ENCODE data around the gene SUSD3.
A peak's percentile ranks its signal among the peaks of the same experiment; 100 is the strongest.
"Not testable (repeated sequence)": the region's sequence is repeated elsewhere in the genome, so short reads cannot be mapped to it uniquely, and the experiment has no call there.

The SUSD3 gene

DNA sequence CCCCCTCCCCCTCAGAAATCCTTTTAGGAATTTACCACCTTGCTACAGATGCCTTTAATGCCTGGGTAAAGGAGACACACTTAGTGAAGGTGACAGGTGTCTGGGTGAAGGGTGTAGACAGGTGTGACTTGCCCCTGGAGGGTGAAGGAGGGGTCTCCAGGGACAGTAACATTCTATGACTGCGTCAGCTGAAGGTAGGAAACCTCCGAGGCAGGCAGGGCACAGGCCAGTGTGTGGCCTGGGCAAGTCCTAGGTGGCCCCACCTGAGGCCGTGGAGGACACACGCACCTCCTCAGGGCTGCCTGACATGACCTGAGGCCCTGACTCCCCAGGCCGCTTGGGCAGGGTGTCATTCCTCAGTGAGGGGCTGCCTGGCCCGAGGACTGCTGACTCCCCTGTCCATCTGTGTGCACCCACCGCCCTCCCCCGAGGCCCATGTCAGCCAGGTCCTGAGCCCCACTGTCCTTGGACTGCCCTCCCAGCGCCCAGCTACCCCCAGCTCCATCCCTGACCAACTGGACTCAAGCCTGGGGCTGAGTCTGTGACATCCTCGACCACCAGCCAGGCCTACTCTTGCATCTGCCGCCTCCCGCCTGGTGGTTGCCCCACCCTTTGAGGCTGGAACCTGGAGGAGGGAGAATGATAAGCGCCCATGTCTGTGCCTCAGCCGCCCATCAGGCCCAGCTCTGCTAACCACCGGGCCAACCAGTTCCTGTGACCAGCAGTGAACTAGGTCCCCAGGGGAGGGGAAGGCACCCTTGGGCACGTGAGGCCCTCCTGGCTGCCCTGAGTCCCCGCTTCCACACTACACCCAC lies 55.9 kb downstream of the SUSD3 start:
- DNase-seq, result no peak

- no peak for DNase-seq
These were observed 56.5 kb downstream of the SUSD3 start for GRCh38 chr9:93114984-93115335.

DNA sequence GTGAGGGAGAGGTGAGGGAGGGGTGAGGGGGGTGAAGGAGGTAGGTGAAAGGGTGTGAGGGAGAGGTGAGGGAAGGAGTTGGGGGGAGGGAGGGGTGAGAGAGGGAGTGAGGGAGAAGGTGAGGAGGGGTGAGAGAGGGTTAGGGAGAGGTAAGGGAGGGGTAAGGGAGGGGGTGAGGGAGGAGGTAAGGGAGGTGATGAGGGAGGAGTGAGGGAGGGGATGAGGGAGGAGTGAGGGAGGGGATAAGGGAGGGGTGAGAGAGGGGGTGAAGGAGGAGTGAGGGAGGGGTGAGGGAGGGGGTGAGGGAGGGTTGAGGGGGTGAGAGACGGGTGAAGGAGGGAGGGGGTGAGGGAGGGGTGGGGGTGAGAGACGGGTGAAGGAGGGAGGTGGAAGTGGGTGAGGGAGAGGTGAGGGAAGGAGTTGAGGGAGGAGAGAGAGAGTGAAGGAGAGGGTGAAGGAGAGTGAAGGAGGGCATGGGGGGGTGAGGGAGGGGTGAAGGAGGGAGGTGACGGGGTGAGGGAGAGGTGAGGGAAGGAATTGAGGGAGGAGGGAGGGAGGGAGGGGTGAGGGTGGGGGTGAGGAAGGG lies 57.1 kb downstream of the SUSD3 start:
- no peak for DNase-seq

GRCh38 chr9:93116072-93116961 lies 57.8 kb downstream of the SUSD3 start:
- DNase-seq, result no peak

DNA sequence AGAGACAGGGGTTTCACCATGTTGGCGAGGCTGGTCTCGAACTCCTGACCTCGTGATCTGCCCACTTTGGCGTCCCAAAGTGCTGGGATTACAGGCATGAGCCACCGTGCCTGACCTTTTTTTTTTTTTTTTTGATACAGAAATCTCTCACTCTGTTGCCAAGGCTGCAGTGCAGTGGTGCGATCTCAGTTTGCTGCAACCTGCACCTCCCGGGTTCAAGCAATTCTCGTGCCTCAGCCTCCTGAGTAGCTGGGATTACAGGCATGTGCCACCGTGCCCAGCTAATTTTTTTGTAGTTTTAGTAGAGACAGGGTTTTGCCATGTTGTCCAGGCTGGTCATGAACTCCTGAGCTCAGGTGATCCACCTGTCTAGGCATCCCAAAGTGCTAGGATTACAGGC lies 59.0 kb downstream of the SUSD3 start:
- not testable (repeated sequence) for DNase-seq

DNA sequence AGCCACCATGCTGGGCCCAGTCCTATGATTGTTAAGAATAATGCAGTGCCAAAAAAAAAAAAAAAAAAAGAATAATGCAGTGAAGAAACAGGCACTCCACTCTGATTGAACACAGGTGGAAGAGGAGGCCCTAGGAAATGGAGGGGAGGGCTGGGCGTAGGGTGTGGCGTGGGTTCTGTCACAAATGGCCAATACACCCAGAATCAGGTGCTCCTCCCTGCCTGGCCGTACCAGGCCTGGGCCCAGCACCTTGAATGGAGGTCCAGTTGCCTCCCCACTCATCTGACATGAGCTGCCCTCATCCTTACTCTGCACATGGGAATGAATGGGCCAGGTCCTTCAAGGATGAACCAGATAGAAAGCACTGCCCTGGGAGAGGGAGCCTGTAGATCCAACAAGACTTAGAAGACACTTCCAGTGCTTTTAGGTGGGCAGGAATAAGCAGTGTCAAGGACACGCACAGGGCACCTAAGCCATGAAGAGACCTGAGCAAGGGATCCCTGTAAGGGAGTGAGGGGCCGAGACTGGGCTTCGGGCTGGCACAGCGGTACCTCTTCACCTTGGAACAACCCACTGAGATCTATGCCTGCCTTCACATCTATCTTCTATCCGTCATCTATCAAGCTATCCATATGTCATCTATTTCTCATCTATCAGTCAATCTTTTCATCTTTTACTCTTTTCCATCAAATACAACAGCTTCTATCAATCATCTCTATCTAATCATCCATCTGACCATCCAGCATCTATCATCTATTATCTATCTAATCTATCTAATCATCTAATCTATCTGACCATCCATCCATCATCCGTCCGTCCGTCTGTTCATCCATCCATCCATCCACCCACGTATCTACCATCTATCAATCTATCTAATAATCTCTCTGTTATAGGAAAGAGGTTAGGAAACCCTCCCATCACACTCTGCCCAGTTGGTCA lies 59.7 kb downstream of the SUSD3 start:
- DNase-seq, result no peak

GRCh38 chr9:93118863-93119702 lies 60.6 kb downstream of the SUSD3 start:
- no peak for DNase-seq

DNA sequence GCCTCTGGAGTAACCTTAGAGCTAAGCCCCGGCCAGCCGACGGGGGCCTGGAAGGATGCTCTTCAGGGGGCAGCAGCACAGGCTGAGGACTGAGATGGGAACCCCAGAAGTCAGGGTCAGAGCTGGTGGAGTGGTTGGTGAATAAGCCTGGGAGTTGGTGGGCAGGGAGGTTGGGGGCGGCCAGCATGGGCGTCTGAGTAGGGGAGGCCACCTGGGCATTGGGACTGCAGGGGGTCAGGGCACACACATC lies 61.1 kb downstream of the SUSD3 start:
- DNase-seq, result no peak

DNA sequence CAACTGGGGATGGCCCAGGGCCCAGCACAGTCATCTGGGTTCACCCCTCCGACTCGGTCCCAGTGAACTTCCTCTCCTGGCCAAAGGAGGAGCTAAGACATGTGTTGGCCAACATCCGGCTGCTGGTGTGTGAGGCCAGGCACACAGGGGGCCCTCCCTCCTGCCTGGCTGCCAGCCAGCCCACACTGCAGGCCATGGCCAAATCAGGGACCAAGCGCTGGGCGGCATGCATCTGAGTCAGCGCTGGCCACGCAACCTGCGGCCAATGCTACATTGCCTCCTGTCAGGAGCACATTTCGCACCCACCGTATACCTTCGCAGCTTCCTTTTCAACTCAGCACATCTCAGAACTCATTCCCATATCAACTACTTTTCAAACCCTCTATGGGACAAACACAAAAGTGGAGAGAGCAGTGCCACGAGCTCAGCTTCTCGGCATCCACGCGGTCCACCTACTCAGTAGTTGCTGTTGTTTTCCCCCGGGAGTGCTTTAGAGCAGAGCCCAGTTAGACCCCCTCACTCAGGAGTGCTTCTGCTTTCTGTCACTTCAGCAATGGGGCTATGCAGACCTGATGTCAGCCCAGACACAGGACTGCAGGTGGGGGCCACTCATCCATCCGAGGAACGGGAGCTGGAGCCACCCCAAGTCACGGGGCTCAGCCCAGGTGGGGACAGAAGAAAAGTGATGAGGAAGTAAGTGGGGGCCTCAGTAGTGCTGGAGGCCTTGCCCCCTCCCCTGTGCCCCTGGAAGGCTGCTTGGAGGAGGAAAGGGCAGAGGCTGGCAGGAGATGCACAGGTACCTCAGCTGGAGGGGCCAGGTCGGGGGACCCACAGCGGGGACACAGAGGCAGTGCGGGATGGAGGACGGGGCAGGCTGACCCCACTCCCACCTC lies 61.7 kb downstream of the SUSD3 start:
- no peak for DNase-seq

GRCh38 chr9:93120846-93121315 lies 62.4 kb downstream of the SUSD3 start:
- no peak for DNase-seq

DNA sequence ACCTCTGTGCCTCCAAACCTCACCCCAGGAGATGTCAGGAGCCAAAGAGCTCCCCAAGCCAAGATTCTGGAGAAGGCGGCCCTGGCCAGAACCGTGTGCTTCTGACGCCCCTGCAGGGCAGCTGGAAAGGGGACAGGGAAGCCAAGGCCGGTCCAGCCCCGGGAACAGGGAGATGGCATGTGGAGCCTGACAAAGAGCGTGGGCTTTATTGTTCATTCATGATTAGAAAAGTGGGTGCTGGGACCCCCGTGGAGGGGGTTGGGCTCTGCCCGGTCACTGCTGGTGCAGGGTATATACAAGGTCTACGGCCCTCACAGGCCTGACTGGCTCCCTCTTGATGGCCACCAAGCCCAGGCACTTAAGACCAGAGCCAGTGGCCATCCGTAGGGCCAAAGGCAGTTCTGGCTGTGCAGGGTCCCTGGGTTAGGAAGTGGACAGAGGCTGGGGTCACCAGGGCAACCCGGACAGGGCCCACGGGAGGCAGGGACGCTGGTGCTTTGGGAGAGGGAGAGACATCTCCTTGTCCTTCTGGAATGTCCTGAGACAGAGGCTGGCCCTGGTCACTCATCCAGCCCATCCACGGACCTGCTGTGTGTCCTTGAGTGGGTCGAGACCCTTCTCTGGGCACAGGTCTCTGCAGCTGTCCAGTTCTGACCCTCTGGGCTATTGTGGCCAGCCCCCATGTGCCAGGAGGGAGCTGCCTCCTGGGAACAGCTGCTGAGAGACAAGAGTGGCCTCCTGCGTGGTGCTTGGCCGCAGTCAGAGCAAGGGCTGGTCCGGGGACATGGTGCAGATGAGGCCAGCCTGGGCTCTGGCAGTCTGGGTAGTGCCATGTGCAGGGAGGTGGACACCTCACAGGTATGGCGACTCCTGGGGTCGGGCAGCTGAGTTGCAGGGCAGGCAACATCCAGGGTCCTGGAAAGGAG lies 63.1 kb downstream of the SUSD3 start:
- no peak for DNase-seq

DNA sequence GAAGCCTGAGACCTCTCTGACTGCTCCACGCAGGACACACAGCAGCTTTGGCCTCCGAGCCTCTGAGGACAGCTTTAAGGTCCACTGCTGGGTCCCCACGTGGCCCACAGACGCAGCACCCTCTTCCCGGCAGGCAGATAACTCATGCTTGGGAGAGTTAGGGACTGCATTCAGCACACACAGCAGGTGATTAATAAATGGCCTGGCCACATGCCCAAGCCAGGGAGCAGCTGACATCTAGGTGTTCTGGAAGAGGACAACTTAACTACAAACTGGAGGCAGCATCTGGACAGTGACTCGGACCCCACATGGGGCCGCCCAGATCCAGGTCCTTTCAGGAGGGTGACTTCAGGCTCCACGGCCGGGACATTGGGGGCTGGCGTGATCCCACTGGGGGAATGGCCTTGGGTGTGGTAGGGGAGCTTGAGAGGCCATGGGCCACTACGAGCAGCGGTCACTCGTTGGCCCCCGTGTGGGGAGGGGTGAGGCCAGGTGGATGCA lies 64.3 kb downstream of the SUSD3 start:
- peak in 1 of 3 experiments; percentile 20 for DNase-seq

DNA sequence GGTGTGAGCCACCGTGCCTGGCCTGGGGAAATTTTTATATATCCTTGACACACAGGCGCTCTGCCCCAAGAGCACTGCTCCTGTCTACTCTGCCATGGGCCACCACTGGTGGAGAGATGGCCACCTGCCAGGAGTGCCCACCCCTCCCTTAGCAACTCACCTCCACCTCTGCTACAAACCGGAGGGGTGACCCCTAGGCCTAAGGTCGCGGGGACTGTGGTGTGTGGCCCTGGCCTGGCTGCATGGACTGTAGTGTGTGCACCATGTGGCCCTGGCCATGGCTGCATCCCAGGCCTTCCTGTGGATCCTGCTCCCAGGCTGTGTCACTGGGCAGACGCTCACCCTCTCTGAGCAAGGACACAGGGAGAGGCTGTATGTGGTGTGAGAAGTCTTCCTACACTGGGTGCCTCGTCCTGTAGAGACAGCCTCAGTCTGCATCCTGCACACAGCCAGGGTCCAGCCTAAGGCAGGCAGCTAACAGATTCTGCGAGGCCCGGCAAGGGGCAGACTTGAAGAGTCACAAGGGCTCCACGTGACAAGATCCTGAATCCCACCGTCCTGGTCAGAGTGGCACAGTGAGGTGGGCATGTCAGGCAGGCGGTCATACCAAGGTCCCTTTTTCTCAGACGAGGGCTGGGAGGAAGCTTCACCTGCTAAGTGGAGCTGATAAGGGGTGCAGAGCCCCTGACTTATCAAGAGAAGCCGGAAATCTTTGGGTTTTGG lies 65.2 kb downstream of the SUSD3 start:
- DNase-seq, result no peak

- no peak for DNase-seq
These were observed 66.3 kb downstream of the SUSD3 start for GRCh38 chr9:93124793-93125192.

- DNase-seq, result no peak
These were observed 66.9 kb downstream of the SUSD3 start for GRCh38 chr9:93125331-93125894.

GRCh38 chr9:93126151-93126781 lies 67.8 kb downstream of the SUSD3 start:
- no peak for DNase-seq

- DNase-seq, result peak in 1 of 3 experiments; percentile 16
These were observed 68.4 kb downstream of the SUSD3 start for GRCh38 chr9:93126825-93127368.
